ENCODE results near the gene PPP1R14B. TPM values are rescaled to one million over a fixed set of nuclear protein-coding genes. Genes with fewer than 3 reads are reported as not detected.

Gene PPP1R14B
- total and polyA plus RNA-seq, 2 donors (not counting 3 experiments of a cell fraction or from before 2014, with no cell fraction given) = 308 to 431 TPM

- FAIRE-seq (no peak), DNase-seq (ENCODE audit: low read depth, low spot score) (no peak)
- H3K9me1 ChIP-seq (replicated peaks; ENCODE audit: control insufficient read depth, extremely low read depth, insufficient read depth, low read length) = no peaks in the 10 kb centered on the region
- no peak overlapping the region for H3K4me2 ChIP-seq (ENCODE audit: insufficient read depth, low read length)
- H3K27me3 ChIP-seq (ENCODE audit: control insufficient read depth in 2 of 2, insufficient read depth in 2 of 2, low read length in 2 of 2) = no peaks in the 10 kb centered on the region
- no peak overlapping the region for H3K4me3 ChIP-seq (replicated peaks in 1 of 3; ENCODE audit: insufficient read depth in 1 of 3, low read depth in 1 of 3, low read length in 3 of 3)
- ChIA-PET CTCF (interaction anchor here (1.4 to 11.5 kb wide), 5 partner anchors 10 to 100 kb away, joined by 4 to 413 read pairs (median 27); partner anchors contain the start of genes CATSPERZ, ESRRA, PLCB3 and STIP1), POLR2A (no interaction called here)
- H3K79me2 ChIP-seq (ENCODE audit: control insufficient read depth, insufficient read depth, low read length) = no peaks in the 10 kb centered on the region
- H4K20me1 ChIP-seq (replicated peaks; ENCODE audit: control insufficient read depth, extremely low read depth, insufficient read depth, low read length) = no peaks in the 10 kb centered on the region
- intact Hi-C loops (cut with micrococcal nuclease) = no loop called here
- H3K36me3 ChIP-seq (ENCODE audit: control insufficient read depth in 2 of 2, extremely low read depth in 1 of 2, insufficient read depth in 2 of 2, low read length in 2 of 2) = peaks cover 14 to 35% of the 10 kb centered on the region in 2 experiments
- no peak overlapping the region for H3K27ac ChIP-seq (ENCODE audit: insufficient read depth, low read depth, low read length)
- TF ChIP-seq POLR2A (IDR thresholded peaks at IDR 0.05; ENCODE audit: low read depth, low read length) (no peak), EZH2 (IDR thresholded peaks at IDR 0.05; ENCODE audit: borderline replicate concordance, low read depth, low read length, severe bottlenecking) (no peak), MYC (IDR thresholded peaks at IDR 0.05; ENCODE audit: low read depth, low read length) (no peak), GATA2 (IDR thresholded peaks at IDR 0.05; ENCODE audit: insufficient read depth, insufficient read length, low read depth, low read length) (no peak), MAX (IDR thresholded peaks at IDR 0.05; ENCODE audit: insufficient read depth, insufficient read length) (no peak), FOS (IDR thresholded peaks at IDR 0.05; ENCODE audit: borderline replicate concordance, insufficient read depth, low read length) (no peak), CTCF (IDR thresholded peaks at IDR 0.05; ENCODE audit: extremely low read depth in 1 of 2, insufficient read depth in 1 of 2, low read depth in 1 of 2, low read length in 2 of 2) (no peak), POLR2AphosphoS5 (IDR thresholded peaks at IDR 0.05; ENCODE audit: insufficient read depth, low read depth, low read length) (no peak), JUN (IDR thresholded peaks at IDR 0.05; ENCODE audit: borderline replicate concordance, insufficient read depth, insufficient read length, low read depth) (no peak)
- no TSS peak for BruUV-seq (replicated peaks)
- dilution Hi-C loops (cut with MboI; ENCODE audit: extremely low pct_ligation_motif_present, low sequenced_read_pairs) = no loop called here
- H3K4me1 ChIP-seq (ENCODE audit: control insufficient read depth, extremely low read depth, insufficient read depth, low read length) = peaks cover 24% of the 10 kb centered on the region
- no peaks in the 10 kb centered on the region for H3K9me3 ChIP-seq (replicated peaks; ENCODE audit: control insufficient read depth, insufficient read depth, low read length)
- no peak overlapping the region for H2AFZ ChIP-seq (ENCODE audit: low read depth, low read length)
- H3K9ac ChIP-seq (replicated peaks; ENCODE audit: extremely low read depth, insufficient read depth, low read length) = no peak overlapping the region
Observed at GRCh38 chr11:64202992-64203391, 43.8 kb downstream of the PPP1R14B start.
